Aorta (tissue), 5 donors: ENCODE measurements around the gene VTI1A. TPM values are rescaled to one million over a fixed set of nuclear protein-coding genes. Genes with fewer than 3 reads are reported as not detected.

Experiments
- ATAC-seq: fragments of 200-7000 bp; cut with Tn5 transposase; one replicate; pipeline ENCODE4 v1.9.1; 2022; ENCODE audit warnings: moderate library complexity; ENCODE audit not compliant: low FRiP score
- DNase-seq, 2 donors: peaks; one replicate each; pipeline ENCODE4 v3.0.0-alpha.2; 2020
- H3K27ac ChIP-seq, 2 donors: one replicate each; pipeline ENCODE4 v1.5.1; 2013; ENCODE audit warnings: low read length in 2 of 2, mild to moderate bottlenecking in 2 of 2, moderate library complexity in 2 of 2, control low read depth in 1 of 2, inconsistent platforms in 1 of 2, low read depth in 1 of 2
- H3K27me3 ChIP-seq, 2 donors: one replicate each; pipeline ENCODE4 v1.6.1; 2013; ENCODE audit warnings: control low read depth in 1 of 2, low read length in 1 of 2, mild to moderate bottlenecking in 1 of 2, moderate library complexity in 1 of 2; ENCODE audit not compliant: insufficient read depth in 2 of 2, control insufficient read depth in 1 of 2
- H3K36me3 ChIP-seq, 2 donors: one replicate each; pipeline ENCODE4 v1.6.1; 2013; ENCODE audit warnings: control low read depth in 1 of 2, low read length in 1 of 2, mild to moderate bottlenecking in 1 of 2; ENCODE audit not compliant: insufficient read depth in 2 of 2, control insufficient read depth in 1 of 2
- H3K4me1 ChIP-seq, 2 donors: one replicate each; pipeline ENCODE4 v1.6.1; 2013; ENCODE audit warnings: low read length in 2 of 2, control low read depth in 1 of 2, mild to moderate bottlenecking in 1 of 2, moderate library complexity in 1 of 2; ENCODE audit not compliant: insufficient read depth in 2 of 2, control insufficient read depth in 1 of 2
- H3K4me3 ChIP-seq, 2 donors: one replicate each; pipeline ENCODE4 v1.5.1; 2013; ENCODE audit warnings: low read length in 2 of 2, control low read depth in 1 of 2, mild to moderate bottlenecking in 1 of 2
- H3K9me3 ChIP-seq: one replicate; pipeline ENCODE4 v1.6.1; 2013; ENCODE audit warnings: mild to moderate bottlenecking, low read length; ENCODE audit not compliant: control insufficient read depth
- WGBS, 2 donors: extraction: QIAGEN DNeasy Blood & Tissue Kit; methylation state at CpG; one replicate each; pipeline ENCODE4 v1.1.7; 2013; 5-methylcytosine and 5-hydroxymethylcytosine counted together
- intact Hi-C, 2 donors: fragments of 100-400 bp; cut with DNase I; formaldehyde crosslinking; loops; one replicate each; pipeline versions ENCODE4 v1.14.2 to v1.15.0; 2022
- polyA plus RNA-seq, 2 donors: library from polyadenylated mRNA; stranded (reverse); fragments of 200-250 nt; gene quantifications; one replicate each; pipeline ENCODE4 v1.2.3, GENCODE V29; 2013
- total RNA-seq, 2 donors: library from RNA; stranded (reverse); fragmentation: NEBNext Ultra II Directional; extraction: Animal tissue kit (Norgen Biotek cat#: 25700); gene quantifications; one replicate each; pipeline ENCODE4 v1.2.1, GENCODE V29; 2021
- donor health status: healthy with polysubstance abuse.
- donor health status: Bipolar disorder and iron deficiency.
- donor health status: DM: no; HTN: no; CAD: no.
- donor health status: DM: no; HTN: no; CAD: no.
- donor health status: DM: yes; HTN: yes; CAD: no.

Gene VTI1A
- total and polyA plus RNA-seq, 4 donors = 8.6 to 43.1 (median 23.2) TPM

GRCh38 chr10:112778579-112778978 lies 331.6 kb downstream of the VTI1A start:
- H3K4me1 ChIP-seq = no peaks in the 10 kb centered on the region
- ATAC-seq (no peak), DNase-seq (no peak)
- H3K4me3 ChIP-seq = no peak overlapping the region
- H3K27ac ChIP-seq = no peak overlapping the region
- H3K9me3 ChIP-seq = no peaks in the 10 kb centered on the region
- H3K36me3 ChIP-seq = no peaks in the 10 kb centered on the region
- no peaks in the 10 kb centered on the region for H3K27me3 ChIP-seq
- intact Hi-C loops = no loop called here

GRCh38 chr10:112779025-112779770 lies 332.2 kb downstream of the VTI1A start:
- Histone ChIP-seq H3K27me3 (no peaks in the 10 kb centered on the region), H3K36me3 (no peaks in the 10 kb centered on the region), H3K4me1 (no peaks in the 10 kb centered on the region), H3K4me3 (no peak overlapping the region), H3K9me3 (no peaks in the 10 kb centered on the region), H3K27ac (no peak overlapping the region)
- no peak for DNase-seq
- no peak for ATAC-seq
- 47 to 48% methylated on average over 7 of the region's 7 CpGs for WGBS, 2 donors
- intact Hi-C loops = no loop called here

DNA sequence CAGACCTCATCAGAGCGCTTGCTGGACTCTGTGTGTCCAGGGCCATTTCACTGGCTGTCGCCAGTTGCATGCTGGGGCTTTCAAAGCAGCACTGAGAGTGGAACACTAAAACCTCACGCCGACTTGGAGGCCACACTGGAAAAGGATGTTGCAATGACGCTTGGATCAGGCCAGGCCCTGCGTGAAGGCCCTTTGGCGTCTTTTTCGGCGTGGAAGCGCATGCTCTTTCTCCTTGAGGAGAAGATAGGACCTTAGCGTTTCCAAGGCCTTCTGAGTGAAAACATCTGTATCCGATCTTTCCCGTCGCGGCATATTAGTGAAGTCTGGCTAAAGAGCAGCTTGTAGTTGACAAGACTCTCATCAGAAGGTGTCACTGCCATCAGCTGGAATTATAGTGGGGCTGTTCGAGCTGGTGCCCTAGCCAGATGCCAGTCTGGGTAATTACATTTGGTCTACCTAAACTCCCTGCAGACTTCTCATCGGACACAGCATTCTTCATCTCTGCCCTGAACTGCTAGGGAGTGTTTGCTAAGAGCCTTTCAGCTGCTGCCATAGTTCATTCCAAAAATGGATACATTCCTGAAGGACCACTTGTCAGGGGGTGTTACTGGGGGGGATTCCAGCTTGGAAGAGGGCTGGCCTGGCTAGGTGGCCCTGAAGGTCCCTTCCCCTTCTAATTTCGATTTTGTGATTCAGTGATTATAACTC lies 335.3 kb downstream of the VTI1A start:
- Histone ChIP-seq H3K27me3 (no peaks in the 10 kb centered on the region), H3K27ac (no peak overlapping the region), H3K9me3 (no peaks in the 10 kb centered on the region), H3K36me3 (no peaks in the 10 kb centered on the region), H3K4me3 (no peak overlapping the region), H3K4me1 (no peaks in the 10 kb centered on the region)
- WGBS, 2 donors = 92 to 93% methylated on average over 18 of the region's 18 CpGs
- peak in 1 of 2 donors; percentile 66 for DNase-seq
- ATAC-seq = peak; percentile 83
- intact Hi-C loops = no loop called here

DNA sequence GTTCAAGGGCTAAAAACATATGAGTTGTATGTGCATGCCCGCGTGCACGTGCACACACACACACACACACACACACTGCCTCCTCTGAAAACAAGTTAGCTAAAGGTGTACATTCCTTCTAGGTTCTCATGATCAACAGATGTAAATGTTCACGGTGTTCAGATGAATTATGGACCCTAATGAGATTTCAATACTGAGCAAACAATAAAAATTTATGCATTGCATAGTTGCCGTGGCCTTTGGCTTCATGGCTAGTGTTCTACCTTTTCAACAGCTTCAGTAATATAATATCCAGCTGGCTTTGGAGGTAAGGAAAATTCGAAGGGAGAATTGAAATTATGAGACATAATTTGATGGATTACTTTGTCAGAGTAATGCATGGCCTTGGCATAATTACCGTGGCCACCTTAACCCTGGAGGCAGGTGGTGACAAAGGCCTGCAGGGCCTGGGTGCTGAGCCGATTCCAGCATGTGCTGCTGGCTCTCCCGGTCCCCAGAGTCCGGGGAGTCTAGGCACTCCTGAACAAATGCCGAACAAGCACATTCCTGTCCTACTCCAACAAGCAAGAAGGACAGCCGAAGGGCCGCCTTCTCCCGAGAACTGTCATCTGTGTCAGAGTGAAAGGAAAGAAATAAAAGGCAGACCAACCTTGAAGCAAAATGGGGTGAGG lies 336.5 kb downstream of the VTI1A start:
- Histone ChIP-seq H3K27me3 (no peaks in the 10 kb centered on the region), H3K9me3 (no peaks in the 10 kb centered on the region), H3K4me3 (no peak overlapping the region), H3K4me1 (no peaks in the 10 kb centered on the region), H3K27ac (no peak overlapping the region), H3K36me3 (no peaks in the 10 kb centered on the region)
- WGBS, 2 donors = 65 to 69% methylated on average over 14 of the region's 14 CpGs
- ATAC-seq (no peak), DNase-seq (no peak)
- intact Hi-C loops = no loop called here

GRCh38 chr10:112784022-112784461 lies 337.0 kb downstream of the VTI1A start:
- H3K4me1 ChIP-seq = no peaks in the 10 kb centered on the region
- 67 to 71% methylated on average over 8 of the region's 8 CpGs for WGBS, 2 donors
- H3K36me3 ChIP-seq = no peaks in the 10 kb centered on the region
- H3K27ac ChIP-seq = no peak overlapping the region
- no peaks in the 10 kb centered on the region for H3K27me3 ChIP-seq
- no peaks in the 10 kb centered on the region for H3K9me3 ChIP-seq
- intact Hi-C loops = no loop called here
- DNase-seq = no peak
- no peak for ATAC-seq
- H3K4me3 ChIP-seq = no peak overlapping the region

GRCh38 chr10:112785089-112785488 lies 338.1 kb downstream of the VTI1A start:
- intact Hi-C loops = no loop called here
- DNase-seq = no peak
- H3K4me3 ChIP-seq = no peak overlapping the region
- no peaks in the 10 kb centered on the region for H3K36me3 ChIP-seq
- H3K27ac ChIP-seq = no peak overlapping the region
- no peaks in the 10 kb centered on the region for H3K27me3 ChIP-seq
- no peaks in the 10 kb centered on the region for H3K9me3 ChIP-seq
- no peaks in the 10 kb centered on the region for H3K4me1 ChIP-seq
- no peak for ATAC-seq

GRCh38 chr10:112789248-112789647 lies 342.2 kb downstream of the VTI1A start:
- Histone ChIP-seq H3K27me3 (no peaks in the 10 kb centered on the region), H3K4me1 (peaks cover 0 to 3% of the 10 kb centered on the region in 2 donors), H3K27ac (no peak overlapping the region), H3K36me3 (no peaks in the 10 kb centered on the region), H3K9me3 (no peaks in the 10 kb centered on the region), H3K4me3 (no peak overlapping the region)
- ATAC-seq (no peak), DNase-seq (no peak)
- intact Hi-C loops = no loop called here

DNA sequence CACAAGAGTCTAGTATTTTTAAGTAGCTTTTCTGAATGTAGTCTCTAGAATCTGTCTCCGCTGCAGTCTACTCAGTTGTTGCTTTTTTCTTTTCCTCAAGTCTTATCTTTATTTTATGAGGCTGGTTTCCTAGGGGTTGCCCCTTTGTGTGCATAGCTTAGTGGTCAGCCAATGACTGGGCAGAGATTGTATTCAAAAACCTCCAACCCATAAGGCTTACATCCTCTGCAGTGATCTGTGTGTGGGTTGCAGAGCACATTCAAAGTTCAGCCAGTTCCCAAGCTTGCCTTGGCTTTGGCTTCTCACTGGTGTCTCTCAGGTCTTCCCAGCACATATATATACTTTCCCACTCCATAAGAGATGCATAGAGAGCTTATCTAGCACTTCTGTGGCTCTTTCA lies 343.0 kb downstream of the VTI1A start:
- Histone ChIP-seq H3K36me3 (no peaks in the 10 kb centered on the region), H3K4me1 (peaks cover 0 to 3% of the 10 kb centered on the region in 2 donors), H3K27me3 (no peaks in the 10 kb centered on the region), H3K27ac (no peak overlapping the region), H3K4me3 (no peak overlapping the region), H3K9me3 (no peaks in the 10 kb centered on the region)
- ATAC-seq (no peak), DNase-seq (no peak)
- intact Hi-C loops = no loop called here
- 97% methylated on average over 1 of the region's 1 CpG for WGBS, 2 donors

DNA sequence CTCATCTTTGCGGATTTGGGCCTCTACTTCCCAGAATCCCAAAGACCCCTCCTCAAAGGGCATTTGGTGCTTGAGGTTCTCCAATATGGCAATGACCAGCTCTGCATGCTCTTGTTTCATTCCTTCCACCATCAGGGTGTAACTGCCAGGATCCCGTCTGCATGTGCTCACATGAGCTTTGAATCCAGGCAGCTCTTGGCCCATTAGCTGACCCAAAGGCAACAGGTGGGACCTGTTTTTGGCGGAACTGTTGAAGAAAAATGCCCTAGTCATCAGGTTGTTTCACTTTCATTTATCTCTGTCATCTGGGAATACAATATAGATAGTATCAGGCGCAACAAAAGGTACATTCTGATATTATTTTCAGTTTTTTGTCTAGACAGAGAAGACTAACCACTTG lies 343.9 kb downstream of the VTI1A start:
- DNase-seq (no peak), ATAC-seq (no peak)
- H3K36me3 ChIP-seq = no peaks in the 10 kb centered on the region
- no peak overlapping the region for H3K4me3 ChIP-seq
- WGBS, 2 donors = 92 to 96% methylated on average over 4 of the region's 4 CpGs
- peaks cover 0 to 3% of the 10 kb centered on the region in 2 donors for H3K4me1 ChIP-seq
- H3K27ac ChIP-seq = no peak overlapping the region
- no peaks in the 10 kb centered on the region for H3K9me3 ChIP-seq
- intact Hi-C loops = no loop called here
- no peaks in the 10 kb centered on the region for H3K27me3 ChIP-seq
